H1 (cell line): ENCODE measurements around the gene INPP5E.

ENCODE experiments used
- CEBPB ChIP-seq: IDR thresholded peaks from 2 replicates; pipeline ENCODE4 v1.6.1; 2012; ENCODE audit warnings: low read depth, low read length
- CHD1 ChIP-seq: IDR thresholded peaks from 2 replicates; pipeline ENCODE4 v1.6.1; 2012; ENCODE audit warnings: low read depth, low read length, improper control_type of control experiment
- CHD2 ChIP-seq: IDR thresholded peaks from 2 replicates; pipeline ENCODE4 v1.6.1; 2012; ENCODE audit warnings: low read length, improper control_type of control experiment
- CTCF ChIP-seq, 3 experiments: IDR thresholded peaks; 1 replicate in 2 of 3; 2 replicates in 1 of 3; pipeline versions ENCODE4 v1.5.1 to v1.6.1; 2011; ENCODE audit warnings: low read length in 3 of 3, mild to moderate bottlenecking in 3 of 3, inconsistent platforms in 2 of 3, low read depth in 1 of 3, moderate library complexity in 1 of 3; ENCODE audit not compliant: insufficient read depth in 1 of 3; ENCODE audit errors: control extremely low read depth in 1 of 3
- EP300 ChIP-seq, 2 experiments: IDR thresholded peaks; 1 replicate in 1 of 2; 2 replicates in 1 of 2; pipeline ENCODE4 v1.6.1; 2011 to 2012; ENCODE audit warnings: low read depth in 2 of 2, low read length in 2 of 2, mild to moderate bottlenecking in 2 of 2, borderline replicate concordance in 1 of 2, inconsistent platforms in 1 of 2, moderate library complexity in 1 of 2
- EZH2 ChIP-seq: fragments of 200-600 bp; sonication (generic); IDR thresholded peaks from 2 replicates; pipeline ENCODE4 v1.7.1; 2012; ENCODE audit warnings: low read depth, mild to moderate bottlenecking, moderate library complexity, low read length, inconsistent platforms; ENCODE audit not compliant: severe bottlenecking
- POLR2A ChIP-seq, 2 experiments: IDR thresholded peaks; 1 replicate in 1 of 2; 2 replicates in 1 of 2; pipeline ENCODE4 v1.6.1; 2011; ENCODE audit warnings: low read depth in 2 of 2, low read length in 2 of 2, mild to moderate bottlenecking in 2 of 2; ENCODE audit errors: control extremely low read depth in 1 of 2
- POLR2AphosphoS5 ChIP-seq: IDR thresholded peaks from 2 replicates; pipeline ENCODE4 v1.6.1; 2011; ENCODE audit warnings: low read depth, low read length
- RAD21 ChIP-seq, 2 experiments: IDR thresholded peaks in 1 of 2; conservative IDR thresholded peaks in 1 of 2; 2 replicates each; pipeline ENCODE4 v1.6.1; 2011; ENCODE audit warnings: low read depth in 2 of 2, low read length in 2 of 2, improper control_type of control experiment in 1 of 2, inconsistent platforms in 1 of 2, mild to moderate bottlenecking in 1 of 2, moderate library complexity in 1 of 2
- RFX5 ChIP-seq: IDR thresholded peaks from 2 replicates; pipeline ENCODE4 v1.6.1; 2011; ENCODE audit warnings: low read depth, low read length, improper control_type of control experiment, borderline replicate concordance
- RXRA ChIP-seq: IDR thresholded peaks from 2 replicates; pipeline ENCODE4 v1.6.1; 2011; ENCODE audit warnings: low read depth, mild to moderate bottlenecking, low read length, moderate library complexity; ENCODE audit not compliant: insufficient read depth
- TCF12 ChIP-seq: IDR thresholded peaks from 2 replicates; pipeline ENCODE4 v1.6.1; 2011; ENCODE audit warnings: low read depth, mild to moderate bottlenecking, low read length
- TEAD4 ChIP-seq: IDR thresholded peaks from 2 replicates; pipeline ENCODE4 v1.6.1; 2012; ENCODE audit warnings: low read depth, low read length, inconsistent platforms, mixed read lengths

- no peak for TF ChIP-seq CTCF (IDR thresholded peaks at IDR 0.05; ENCODE audit: control extremely low read depth in 1 of 3, insufficient read depth in 1 of 3, low read depth in 1 of 3, low read length in 3 of 3)
- no peak for TF ChIP-seq POLR2AphosphoS5
- no peak for TF ChIP-seq TCF12
- TF ChIP-seq RXRA, result no peak
- TF ChIP-seq POLR2A (IDR thresholded peaks at IDR 0.05; ENCODE audit: control extremely low read depth in 1 of 2, low read depth in 2 of 2, low read length in 2 of 2), result no peak
- no peak for TF ChIP-seq RAD21 (IDR thresholded peaks at IDR 0.05 in 1 of 2, conservative IDR thresholded peaks at IDR 0.05 in 1 of 2; ENCODE audit: low read depth in 2 of 2, low read length in 2 of 2)
- no peak for TF ChIP-seq EZH2
- no peak for TF ChIP-seq CHD2
- no peak for TF ChIP-seq CEBPB
- TF ChIP-seq EP300 (IDR thresholded peaks at IDR 0.05; ENCODE audit: borderline replicate concordance in 1 of 2, low read depth in 2 of 2, low read length in 2 of 2), result no peak
- no peak for TF ChIP-seq RFX5
- TF ChIP-seq CHD1, result no peak
- TF ChIP-seq TEAD4, result no peak
These were observed 59.3 kb downstream of the INPP5E start for GRCh38 chr9:136380381-136380780.
